ENCODE measurements around the gene HNRNPLL.

DNA sequence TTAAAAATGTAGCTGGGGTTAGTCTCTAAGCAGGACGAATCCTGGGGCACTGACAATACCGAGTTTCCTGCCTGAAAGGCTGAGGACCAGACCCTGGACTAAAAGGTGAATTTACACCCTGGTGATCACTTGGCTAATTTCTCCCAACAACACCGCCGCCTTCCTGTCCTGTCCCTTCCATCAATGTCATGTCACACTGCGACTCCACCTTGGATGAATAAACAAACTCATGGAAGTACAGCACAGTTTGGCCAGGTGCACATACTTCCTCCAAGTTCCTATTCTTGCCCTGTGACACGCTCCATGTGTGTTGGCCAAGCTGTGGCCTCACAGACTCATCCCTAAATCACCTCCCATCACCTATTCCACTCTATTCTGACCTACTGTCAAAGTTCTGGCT is 47.3 kb upstream of the HNRNPLL start:
- TF ChIP-seq, protein P1, sequence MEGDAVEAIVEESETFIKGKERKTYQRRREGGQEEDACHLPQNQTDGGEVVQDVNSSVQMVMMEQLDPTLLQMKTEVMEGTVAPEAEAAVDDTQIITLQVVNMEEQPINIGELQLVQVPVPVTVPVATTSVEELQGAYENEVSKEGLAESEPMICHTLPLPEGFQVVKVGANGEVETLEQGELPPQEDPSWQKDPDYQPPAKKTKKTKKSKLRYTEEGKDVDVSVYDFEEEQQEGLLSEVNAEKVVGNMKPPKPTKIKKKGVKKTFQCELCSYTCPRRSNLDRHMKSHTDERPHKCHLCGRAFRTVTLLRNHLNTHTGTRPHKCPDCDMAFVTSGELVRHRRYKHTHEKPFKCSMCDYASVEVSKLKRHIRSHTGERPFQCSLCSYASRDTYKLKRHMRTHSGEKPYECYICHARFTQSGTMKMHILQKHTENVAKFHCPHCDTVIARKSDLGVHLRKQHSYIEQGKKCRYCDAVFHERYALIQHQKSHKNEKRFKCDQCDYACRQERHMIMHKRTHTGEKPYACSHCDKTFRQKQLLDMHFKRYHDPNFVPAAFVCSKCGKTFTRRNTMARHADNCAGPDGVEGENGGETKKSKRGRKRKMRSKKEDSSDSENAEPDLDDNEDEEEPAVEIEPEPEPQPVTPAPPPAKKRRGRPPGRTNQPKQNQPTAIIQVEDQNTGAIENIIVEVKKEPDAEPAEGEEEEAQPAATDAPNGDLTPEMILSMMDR (IDR thresholded peaks at IDR 0.05), result no peak
- TF ChIP-seq POLR2A (IDR thresholded peaks at IDR 0.05), result no peak
